Activated CD4-positive, alpha-beta T cell treated with anti-CD3 and anti-CD28 coated beads, Interleukin-2, amount 50 U/mL, for 48 hours (primary cell): ENCODE results near the gene ANO2.

Source experiments
- DNase-seq, 2 experiments: peaks; one replicate each; pipeline ENCODE4 v3.0.0-alpha.2; 2020

Gene ANO2

DNA sequence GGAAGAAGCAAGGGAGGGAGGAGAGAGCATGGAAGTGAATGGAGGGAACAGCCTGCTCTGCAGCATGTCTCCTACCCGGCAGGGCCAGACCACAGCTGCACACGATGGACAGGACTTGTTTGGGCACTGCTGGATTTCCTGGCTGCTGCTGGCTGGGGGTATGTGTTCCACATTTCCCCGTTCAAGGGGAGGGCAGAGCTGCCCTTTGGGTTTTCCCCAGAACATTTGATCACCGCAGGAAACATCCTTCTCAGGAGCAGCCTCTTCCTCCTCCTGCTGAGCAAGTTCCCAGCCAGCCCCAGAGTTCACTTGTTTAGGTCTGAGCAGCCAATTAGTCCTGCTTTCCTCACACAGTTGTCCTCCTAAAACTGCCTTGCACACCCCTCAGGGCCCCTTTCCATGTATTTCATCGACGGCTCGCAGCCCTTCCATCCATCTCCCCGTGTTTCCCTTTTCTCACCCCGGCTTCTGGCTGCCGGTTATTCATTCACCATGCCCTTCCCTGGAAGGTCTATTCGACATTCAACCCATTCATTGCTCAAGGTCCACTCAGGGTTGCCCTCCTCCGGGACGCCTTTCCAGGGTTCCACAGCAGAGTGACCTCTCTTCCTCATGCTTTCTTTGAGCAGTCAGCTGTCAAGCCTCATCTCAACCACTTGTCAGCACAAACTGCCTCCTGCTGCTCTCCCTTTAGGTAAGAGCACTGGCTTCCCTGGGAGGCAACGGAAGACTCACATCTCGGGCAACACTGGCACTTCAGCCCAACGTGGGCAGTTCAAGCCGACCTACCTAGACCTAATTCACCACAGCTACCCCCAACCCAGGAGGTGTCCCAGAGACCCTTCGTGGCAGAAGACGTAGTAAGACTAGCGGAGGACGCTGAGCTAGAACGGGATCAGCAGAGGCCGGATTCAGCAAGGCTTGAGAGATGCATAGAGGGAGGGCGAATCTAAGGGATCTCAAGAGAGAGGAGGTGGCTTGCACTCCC lies 20.1 kb upstream of the ANO2 start:
- no peak for DNase-seq

DNA sequence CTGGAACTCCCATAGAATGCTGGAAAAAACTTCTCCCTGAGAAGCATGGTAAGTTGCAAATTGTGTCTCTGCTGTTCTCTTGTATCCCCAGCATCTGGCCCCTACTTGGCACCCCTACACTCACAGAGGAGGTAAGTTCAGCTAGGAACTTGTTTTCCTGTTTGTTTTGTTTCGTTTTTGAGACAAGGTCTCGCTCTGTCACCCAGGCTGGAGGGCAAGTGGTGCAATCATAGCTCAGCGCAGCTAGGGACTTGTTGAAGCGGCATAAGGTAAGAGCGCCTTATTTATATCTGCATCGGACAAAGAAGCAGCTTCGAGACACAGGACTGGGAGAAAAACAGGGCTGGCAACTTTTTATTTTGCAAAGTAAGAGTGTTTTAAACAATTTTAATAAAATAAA lies 18.5 kb upstream of the ANO2 start:
- DNase-seq, result no peak

DNA sequence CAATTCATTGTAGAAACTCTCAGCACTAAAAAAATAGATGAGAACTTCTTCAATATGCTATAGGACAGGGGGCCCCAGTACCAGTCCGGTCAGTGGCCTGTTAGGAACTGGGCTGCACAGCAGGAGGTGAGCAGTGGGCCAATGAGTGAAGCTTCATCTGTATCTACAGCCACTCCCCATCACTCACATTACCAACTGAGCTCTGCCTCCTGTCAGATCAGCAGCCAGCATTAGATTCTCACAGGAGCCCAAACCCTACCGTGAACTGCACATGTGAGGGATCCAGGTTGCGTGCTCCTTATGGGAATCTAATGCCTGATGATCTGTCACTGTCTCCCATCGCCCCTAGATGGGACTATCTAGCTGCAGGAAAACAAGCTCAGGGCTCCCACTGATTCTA lies 15.7 kb upstream of the ANO2 start:
- no peak for DNase-seq

DNA sequence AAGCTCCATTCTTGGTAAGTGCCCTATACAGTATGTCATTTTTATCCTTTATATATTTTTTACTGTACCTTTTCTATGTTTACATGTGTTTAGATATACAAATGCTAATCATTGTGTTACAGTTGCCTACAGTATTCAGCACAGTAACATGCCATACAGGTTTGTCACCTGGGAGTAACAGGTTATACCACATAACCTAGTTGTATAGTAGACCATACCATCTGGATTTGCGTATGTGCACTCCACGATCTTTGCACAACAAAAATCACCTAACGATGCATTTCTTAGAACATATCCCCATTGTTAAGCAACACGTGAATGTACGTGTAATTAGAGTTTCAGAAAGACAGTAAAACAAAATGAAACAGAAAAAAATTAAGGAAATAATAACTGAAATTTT lies 11.9 kb upstream of the ANO2 start:
- no peak for DNase-seq

DNA sequence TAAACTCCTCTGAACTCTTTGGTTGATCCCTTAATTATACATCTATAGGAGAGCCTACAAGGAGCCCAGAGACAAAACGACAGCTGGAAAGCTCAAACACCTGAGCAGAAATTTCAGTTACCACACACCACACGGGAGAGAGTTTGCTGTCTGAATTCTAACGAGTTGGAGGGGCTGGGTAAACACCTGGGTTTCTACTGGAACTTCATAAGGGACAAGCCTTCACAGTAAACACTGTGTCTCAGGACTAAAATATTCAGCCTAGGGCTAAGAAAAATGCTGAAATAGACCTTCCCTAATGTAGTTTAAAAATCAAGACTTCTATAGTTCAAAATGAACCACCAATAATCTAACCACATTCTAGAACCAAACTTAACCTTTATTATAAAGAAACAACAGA lies 9.6 kb upstream of the ANO2 start:
- no peak for DNase-seq

DNA sequence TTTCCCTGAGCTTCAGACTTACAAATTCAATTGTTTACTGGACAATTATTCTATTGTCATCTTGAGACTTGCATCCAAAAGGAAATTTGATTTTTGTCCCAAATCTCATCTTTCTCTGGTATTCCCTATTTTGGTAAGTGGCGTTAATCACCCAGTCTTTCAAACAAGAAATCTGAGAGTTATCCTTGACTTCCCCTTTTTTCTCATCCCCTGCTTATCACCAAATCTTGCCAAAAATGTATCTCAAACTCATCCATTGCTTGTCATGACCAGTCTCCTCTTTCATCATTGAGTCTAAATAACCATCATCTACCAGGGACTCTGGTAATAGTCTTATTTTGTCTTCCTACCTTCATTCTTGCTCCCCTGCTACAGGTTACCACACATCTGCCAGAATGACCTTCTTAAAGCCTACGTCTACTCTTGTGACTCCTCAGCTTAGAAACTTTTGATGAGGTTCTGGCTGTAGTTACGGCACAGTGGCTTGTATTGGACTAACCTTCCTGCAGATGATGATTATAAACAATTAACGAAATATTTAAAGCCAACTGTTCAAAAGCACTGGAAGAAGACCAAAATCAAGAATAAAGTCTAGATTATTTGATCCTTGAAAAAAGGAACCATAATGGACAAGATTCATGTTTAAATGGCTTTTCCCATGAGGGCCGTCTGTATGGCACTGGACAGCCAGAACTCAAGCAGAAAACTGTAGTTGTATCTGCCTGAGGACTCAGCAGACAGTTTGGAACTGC lies 9.0 kb upstream of the ANO2 start:
- DNase-seq, result no peak

DNA sequence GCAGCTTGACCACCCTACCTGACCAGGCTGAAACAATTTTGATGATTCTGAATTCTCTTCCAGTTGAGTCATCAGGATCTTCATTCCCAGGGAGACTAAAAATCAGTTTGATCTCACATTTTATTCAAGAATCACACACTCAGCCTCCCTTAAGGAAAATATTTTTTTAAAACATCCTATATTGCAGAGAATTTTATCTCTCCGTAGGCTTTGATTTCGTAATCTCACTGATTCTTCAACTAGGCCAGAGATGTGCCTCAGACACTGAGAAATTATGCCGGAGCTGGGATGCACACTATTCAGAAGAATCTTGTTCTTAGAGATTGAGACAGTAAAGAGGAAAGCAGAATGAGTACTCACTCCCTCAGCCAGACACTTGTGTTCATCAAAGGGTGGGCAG lies 7.0 kb upstream of the ANO2 start:
- DNase-seq, result no peak

DNA sequence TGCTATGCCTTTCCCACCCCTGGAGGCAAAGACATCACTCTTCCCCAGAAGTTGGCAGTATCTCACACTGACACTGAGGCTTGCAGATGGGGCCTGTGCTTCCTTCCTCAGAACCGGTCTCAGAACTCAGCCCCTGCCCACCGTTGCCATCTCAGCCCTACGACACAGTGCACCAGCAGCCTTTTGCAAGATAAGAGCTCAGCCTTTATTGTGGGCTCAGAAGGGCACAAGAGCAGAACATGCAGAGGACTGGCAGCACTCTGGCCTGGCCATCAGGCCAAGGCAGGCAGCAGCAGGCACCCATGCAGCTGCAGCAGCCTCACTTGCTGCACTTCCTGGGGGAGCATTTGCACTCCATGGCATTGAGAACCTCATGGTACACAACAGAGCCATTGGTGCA lies 3.6 kb upstream of the ANO2 start:
- DNase-seq, result no peak

DNA sequence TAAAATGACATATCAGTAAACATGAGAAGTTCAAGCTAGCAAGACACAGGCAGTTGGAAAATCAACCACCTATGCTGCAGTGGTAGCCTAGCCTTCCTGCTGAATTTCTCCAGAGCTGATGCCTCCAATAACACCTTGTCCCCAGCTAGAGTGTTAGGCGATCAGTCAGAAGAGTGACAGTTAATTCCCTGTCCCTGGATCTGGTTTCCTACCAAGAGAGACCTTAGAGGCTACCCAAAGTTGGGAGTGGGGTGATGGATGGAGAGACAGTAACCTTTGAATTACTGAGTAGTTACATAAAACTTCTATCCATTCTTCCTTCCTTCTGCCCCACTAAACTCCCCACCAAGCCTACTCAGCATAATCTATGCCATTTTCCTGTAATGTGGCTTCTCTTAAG lies 1.9 kb upstream of the ANO2 start:
- no peak for DNase-seq

DNA sequence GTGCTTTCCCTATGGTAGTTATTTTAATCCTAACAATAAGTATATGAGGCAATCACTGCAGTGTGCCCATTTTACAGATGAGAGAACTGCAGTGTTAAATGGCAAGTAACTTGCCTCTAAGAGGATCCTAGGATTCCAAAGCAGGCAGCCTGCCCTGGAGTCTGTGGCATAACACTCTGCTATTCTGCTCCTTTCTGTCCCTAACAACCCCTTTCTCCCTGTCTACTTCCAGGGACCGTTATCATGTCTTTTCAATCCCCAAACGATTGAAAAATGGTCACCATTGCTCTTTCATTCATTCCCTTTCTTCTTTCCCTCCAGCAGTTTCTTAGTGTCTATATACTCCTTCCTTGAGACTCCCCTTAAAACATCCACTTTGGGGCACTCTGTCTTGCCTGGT lies 1.3 kb upstream of the ANO2 start:
- no peak for DNase-seq

DNA sequence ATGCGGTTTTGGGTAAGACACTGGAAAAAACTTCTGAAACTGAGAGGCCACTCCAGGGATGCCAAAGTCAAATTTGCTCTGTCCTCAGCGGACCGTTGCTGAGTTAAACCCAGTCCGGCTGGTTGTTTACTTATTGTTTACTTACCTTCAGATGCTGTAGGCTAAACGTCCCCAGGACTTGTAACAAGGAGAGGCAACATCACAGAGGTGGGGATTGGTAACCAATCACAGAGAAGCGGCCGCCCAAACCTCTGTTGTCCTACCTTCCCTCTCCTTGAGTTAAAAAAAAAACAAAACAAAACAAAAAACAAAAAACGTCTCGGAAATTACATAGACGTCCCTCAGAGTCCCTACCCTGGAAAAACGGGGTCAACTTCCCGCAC lies 380 bp downstream of the ANO2 start:
- no peak for DNase-seq

DNA sequence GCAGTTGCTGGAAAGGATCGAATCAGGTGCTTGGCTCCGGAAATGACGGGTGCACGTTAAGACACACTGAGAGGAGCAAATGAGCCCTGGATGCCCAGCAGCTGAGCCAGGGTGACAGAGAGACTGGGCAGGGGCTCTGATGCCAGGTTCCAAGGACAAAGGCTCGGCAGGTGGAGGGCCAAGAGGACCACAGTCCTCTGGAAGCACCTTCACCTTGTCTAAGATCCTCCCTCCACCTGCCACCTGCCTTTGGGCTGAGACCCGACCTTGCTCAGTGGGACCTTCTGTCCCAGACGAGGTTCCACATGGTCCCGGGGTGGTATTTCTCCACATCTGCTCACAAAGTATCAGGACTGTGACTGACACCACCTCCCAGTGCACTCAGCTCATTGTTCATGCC lies 1.0 kb downstream of the ANO2 start:
- DNase-seq, result no peak

DNA sequence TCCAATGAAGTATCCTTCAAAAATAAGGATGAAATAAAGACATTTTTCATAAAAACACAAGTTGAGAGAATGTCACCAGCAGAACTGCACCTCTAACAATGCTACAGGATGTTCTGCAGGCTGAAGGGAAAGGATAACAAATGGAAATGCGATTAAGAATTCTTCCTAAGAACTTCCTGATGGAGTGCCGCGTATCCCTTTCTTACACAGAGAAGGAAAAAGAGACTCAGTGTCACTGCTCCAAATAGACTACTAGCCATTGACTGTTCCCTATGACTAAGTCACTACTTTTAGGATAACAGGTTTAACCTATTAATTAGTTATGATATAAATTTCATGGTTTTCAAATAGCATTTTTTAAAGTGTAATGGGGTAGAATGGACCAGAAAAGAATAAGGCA lies 3.2 kb downstream of the ANO2 start:
- no peak for DNase-seq

DNA sequence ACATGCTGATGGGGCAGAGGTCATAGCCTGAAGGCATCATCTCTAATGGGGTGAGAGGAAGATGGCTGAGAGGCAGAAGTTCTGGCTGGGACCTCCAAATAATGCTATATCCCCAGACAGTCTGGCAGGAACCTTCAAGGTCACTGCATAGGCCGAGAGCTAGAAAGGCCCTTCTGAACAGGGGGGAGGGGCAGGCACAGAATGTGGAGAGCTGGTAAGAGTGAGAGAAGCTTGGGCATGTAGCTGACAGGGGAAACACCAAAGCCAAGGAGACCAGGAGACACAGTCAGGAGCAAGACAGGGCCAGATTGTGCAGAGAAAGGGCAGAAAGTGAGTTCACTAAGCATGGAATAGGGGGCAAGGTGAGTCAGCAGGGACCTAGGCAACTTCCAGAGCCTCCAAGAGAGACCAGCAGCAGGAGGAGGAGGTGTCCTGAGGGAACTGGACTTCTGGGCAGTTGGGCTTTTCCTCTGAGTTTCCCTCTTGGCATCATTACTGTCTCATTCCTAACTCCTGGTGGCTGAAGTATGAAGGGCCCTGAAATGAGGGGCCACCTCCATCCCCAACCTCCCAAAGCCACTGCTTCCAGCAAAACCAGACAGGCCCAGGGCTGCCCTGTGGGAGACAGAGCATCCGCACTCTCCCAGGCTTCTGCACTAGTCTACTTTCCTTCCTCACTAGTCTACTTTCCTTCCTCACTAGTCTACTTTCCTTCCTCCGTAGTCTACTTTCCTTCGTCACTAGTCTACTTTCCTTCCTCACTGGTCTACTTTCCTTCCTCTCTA lies 17.1 kb downstream of the ANO2 start:
- no peak for DNase-seq

DNA sequence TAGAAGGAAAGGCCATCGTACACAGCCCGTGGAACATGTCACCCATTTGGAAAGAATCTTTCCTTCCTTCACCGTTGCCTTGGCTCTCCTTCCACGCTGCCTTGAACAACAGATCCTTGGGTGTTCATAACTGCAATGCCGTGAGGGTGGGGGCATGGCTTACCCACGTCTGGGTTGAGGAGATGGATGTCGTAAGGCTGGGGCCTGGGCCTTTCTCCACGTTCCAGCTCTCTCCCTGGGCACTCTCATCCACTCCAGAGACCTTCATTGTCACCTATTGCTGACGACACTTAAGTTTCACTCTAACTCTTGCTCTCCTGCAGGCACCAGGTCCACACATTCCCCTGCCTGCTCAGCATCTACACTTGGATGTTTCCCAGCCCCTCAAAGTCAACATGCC lies 19.4 kb downstream of the ANO2 start:
- no peak for DNase-seq

DNA sequence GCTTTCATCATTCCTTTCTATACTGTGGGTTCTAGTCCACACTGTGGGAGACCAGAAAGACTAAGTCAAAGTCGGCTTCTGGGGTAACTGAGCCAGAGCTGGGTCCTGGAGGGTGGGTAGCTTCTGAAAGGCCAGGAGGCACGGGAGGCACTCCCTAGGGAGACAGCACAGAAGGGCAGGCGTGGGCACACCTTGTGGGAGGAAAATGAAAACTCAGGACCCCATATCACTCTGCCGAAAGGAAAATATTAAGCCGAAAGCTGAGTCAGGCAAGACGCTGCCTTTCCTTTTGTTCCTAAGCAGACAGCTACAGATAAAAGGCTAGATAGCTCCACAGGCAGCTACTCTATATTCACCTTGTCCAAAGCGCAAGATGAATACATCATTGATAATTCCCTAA lies 20.7 kb downstream of the ANO2 start:
- DNase-seq, result no peak

DNA sequence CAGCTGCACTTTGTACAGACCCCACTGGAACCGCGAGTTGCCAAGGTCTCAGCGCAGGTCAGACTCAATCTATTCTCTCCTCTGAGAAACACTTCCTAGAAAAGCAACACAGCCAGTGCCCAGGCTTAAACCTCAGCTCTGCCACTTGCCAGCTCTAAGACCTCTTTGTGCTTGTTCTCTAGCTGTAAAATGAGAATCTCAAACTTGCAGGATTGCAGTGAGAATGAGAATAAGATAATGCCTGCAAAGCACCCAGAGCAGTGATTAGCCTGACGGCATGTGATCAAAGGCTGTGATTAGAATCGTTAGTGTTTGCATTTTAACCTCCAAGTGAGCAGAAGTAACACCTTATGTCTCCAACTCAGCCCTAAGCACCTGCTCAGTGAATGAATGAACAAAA lies 21.3 kb downstream of the ANO2 start:
- DNase-seq, result no peak

DNA sequence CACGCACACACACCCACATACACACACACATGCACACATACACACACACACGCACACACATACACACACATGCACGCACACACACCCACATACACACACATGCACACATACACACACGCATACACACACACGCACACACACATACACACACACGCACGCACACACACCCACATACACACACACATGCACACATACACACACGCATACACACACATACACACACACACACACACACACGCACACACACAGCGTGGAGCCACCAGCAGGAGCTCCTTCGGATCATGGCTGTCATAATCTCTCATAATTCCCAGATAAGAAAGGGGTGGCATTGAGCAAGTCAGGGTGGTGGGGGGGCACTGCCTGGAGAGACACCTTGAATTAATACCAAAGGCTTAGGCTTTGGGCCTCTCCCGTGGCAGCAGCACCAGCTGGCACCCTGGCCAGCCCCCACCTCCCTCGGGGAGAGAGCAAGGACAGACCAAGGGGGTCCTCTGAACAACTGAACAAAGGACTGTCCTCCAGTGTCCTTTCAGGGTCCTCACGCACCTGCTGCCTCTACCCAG lies 21.9 kb downstream of the ANO2 start:
- no peak for DNase-seq

DNA sequence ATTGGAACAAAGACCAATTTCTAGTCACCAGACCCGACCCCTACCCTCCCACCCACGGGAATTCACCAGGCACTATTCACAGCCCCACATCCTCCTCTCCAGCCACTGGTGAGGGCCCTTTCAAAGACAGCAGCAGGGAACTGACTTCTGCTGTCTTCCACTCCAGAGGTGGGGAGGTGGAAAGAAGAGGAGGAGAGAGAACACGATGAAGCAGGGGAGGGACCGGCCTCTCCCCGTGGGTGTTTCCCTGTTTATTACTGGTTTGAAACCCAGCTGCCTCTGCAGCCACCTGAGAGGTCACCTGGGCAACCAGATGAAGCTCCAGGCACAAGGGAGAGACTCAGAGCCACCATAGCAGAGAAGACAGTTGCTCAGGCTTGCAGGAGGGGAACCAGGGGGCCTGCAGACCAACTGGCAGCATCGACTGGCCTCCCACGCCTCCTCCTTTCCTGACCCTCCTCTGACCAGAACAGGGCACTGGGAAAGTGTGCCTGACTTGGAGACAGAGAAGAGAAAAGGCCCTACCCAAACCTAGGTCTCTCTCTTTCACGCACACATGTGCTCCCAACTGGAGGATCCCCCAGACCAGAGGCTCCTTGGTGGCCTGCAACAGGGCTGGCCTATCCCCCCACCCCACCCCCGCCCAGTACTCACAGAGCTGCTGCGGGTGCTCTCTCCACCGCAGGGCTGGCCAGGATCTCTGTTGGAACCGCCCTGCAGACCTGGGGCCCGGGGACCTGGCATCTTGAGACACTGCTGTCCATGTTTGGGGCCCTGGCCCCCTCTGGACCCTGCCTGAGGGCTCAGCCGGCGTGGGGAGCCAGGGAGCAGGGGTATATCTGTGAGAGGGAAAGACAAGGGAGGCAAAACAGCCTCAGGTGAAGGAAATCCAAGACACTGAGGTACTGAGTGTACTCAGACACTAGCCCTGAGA lies 22.8 kb downstream of the ANO2 start:
- no peak for DNase-seq

DNA sequence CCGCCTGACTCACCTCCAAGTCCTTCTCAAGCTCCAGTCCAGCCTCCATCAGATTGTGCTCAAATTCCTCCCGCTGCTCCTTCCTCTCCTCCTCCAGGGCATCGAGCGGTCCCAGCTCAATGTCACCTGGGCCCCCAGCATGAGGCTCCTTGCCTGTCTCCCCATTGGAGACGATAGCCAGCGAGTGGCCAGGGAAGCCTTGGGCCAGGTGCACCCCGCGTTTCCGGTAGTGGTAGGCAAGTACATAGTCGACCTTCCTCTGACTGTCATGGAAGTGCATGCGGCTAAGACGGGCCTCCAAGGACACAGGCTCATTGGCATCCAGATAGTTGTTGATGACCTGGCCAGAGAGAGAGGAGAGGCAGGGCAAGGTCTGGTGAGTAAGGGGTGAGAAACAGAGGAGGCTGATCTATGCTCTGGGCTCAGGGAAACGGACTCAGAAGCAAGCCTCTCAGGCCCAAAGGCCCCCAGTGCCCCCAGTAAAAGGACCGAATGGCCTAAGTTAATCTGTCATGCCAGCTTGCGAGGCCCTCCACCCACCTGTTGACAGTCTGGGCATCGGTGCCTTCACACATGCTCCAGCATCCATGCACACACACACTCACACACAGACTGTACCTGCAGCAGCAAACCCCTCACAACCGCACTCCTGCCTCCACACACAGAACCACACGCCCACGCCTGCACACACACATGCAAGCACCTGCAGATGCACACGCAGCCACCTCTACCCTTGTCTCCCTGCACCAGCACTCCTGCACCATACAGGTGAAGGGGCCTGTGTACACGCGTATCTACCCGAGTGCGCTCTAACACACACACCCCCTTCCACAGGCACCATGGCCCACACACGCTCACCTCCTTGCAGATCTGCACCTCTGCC lies 23.8 kb downstream of the ANO2 start:
- DNase-seq, result no peak

DNA sequence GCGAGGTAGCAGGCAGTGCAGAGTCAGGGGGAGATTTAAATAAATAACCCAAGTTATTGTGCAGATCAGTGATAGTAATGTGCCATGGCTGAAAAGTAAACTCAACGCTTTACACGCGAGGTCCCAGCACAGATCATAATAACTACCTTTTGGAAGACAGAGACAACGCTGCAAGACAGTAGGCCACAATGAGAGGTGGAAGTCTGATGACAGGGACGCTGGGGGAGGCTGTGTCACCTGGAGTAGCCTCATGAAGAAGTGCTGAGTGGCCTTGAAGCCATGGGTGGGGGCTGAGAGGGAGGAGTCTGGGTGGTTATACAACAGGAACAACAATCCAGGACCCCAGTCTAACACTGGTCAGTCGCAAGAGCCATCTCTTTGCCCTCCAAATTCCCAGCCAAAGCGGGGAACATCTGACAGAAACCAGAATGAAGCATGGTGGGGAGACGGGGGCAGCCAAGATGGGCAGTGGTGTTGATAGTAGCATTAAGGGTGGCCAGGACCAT lies 28.2 kb downstream of the ANO2 start:
- DNase-seq, result no peak
